WTC11 (cell line): ENCODE measurements around the gene SETDB1. TPM values are rescaled to one million over a fixed set of nuclear protein-coding genes. Genes with fewer than 3 reads are reported as not detected.
A peak's percentile ranks its signal among the peaks of the same experiment; 100 is the strongest.

ENCODE experiments used
- ATAC-seq: fragments of 200-7000 bp; cut with Tn5 transposase; 2 replicates; pipeline ENCODE4 v1.10.0; 2021; ENCODE audit warnings: mild to moderate bottlenecking, moderate library complexity
- CTCF ChIA-PET: fragments of 300-600 bp; sonication (Branson Sonifier 250); formaldehyde crosslinking; loops from one replicate; lab custom pipeline; 2021; ENCODE audit warnings: antibody characterized with exemption; lab: Charles Lee
- POLR2A ChIA-PET: fragments of 350-600 bp; sonication (Branson Sonifier 250); formaldehyde crosslinking; loops from one replicate; lab custom pipeline; 2021; ENCODE audit warnings: antibody characterized with exemption; lab: Charles Lee
- DNase-seq: peaks from one replicate; pipeline ENCODE4 v3.0.0; 2021; ENCODE audit warnings: low spot score
- H3K27ac Mint-ChIP-seq: 2 replicates; pipeline ENCODE4 v1.8.0; 2021; ENCODE audit warnings: mixed read lengths
- H3K27me3 Mint-ChIP-seq: 2 replicates; pipeline ENCODE4 v1.8.0; 2021; ENCODE audit warnings: low read depth, mild to moderate bottlenecking, moderate library complexity, mixed read lengths
- H3K36me3 Mint-ChIP-seq: 2 replicates; pipeline ENCODE4 v1.8.0; 2021; ENCODE audit warnings: mixed read lengths
- H3K4me1 Mint-ChIP-seq: 2 replicates; pipeline ENCODE4 v1.8.0; 2022; ENCODE audit warnings: mixed read lengths
- H3K4me3 Mint-ChIP-seq: 2 replicates; pipeline ENCODE4 v1.8.0; 2021; ENCODE audit warnings: mild to moderate bottlenecking, moderate library complexity, mixed read lengths
- H3K9me3 Mint-ChIP-seq: 2 replicates; pipeline ENCODE4 v1.8.0; 2021; ENCODE audit warnings: mixed read lengths
- FOXK1 ChIP-seq: sonication (generic); formaldehyde crosslinking; IDR thresholded peaks from 2 replicates; pipeline ENCODE4 v1.8.0; 2022; ENCODE audit warnings: mild to moderate bottlenecking, moderate library complexity, missing genetic modification reagents
- NFE2L1 ChIP-seq: sonication (generic); formaldehyde crosslinking; IDR thresholded peaks from 2 replicates; pipeline ENCODE4 v1.8.1; 2023; ENCODE audit warnings: missing genetic modification reagents
- NR1H2 ChIP-seq: sonication (generic); formaldehyde crosslinking; IDR thresholded peaks from 2 replicates; pipeline ENCODE4 v1.9.0; 2021; ENCODE audit warnings: mild to moderate bottlenecking, moderate library complexity, missing genetic modification reagents
- NR3C1 ChIP-seq: sonication (generic); formaldehyde crosslinking; conservative IDR thresholded peaks from 2 replicates; pipeline ENCODE4 v1.8.1; 2023; ENCODE audit warnings: low read depth, mild to moderate bottlenecking, missing genetic modification reagents
- OVOL2 ChIP-seq: fragments of 250-450 bp; sonication (Bioruptor Pico); IDR thresholded peaks from 2 replicates; pipeline ENCODE4 v1.9.0; 2021; ENCODE audit warnings: mild to moderate bottlenecking, borderline replicate concordance
- ZBTB21 ChIP-seq: sonication (generic); formaldehyde crosslinking; IDR thresholded peaks from 2 replicates; pipeline ENCODE4 v1.8.1; 2023; ENCODE audit warnings: mild to moderate bottlenecking, missing genetic modification reagents, borderline replicate concordance
- total RNA-seq: library from RNA; stranded (reverse); gene quantifications from 3 replicates; pipeline ENCODE4 v1.2.3, GENCODE V29; 2021
- TF ChIP-seq, protein P1 (sequence below): fragments of 200-600 bp; IDR thresholded peaks from 2 replicates; pipeline ENCODE4 v1.8.0; 2022; ENCODE audit warnings: antibody characterized with exemption
- TF ChIP-seq, protein P2 (sequence below): sonication (generic); formaldehyde crosslinking; IDR thresholded peaks from 2 replicates; pipeline ENCODE4 v1.8.1; 2022; ENCODE audit warnings: missing genetic modification reagents, borderline replicate concordance
- TF ChIP-seq, protein P3 (sequence below): sonication (generic); formaldehyde crosslinking; IDR thresholded peaks from 2 replicates; pipeline ENCODE4 v1.8.1; 2023; ENCODE audit warnings: mild to moderate bottlenecking, missing genetic modification reagents, moderate library complexity
- TF ChIP-seq, protein P4 (sequence below): sonication (generic); formaldehyde crosslinking; IDR thresholded peaks from 2 replicates; pipeline ENCODE4 v1.8.1; 2022; ENCODE audit warnings: mild to moderate bottlenecking, missing genetic modification reagents, moderate library complexity, borderline replicate concordance
- TF ChIP-seq, protein P5 (sequence below): sonication (generic); formaldehyde crosslinking; IDR thresholded peaks from 2 replicates; pipeline ENCODE4 v1.8.1; 2023; ENCODE audit warnings: mild to moderate bottlenecking, missing genetic modification reagents, borderline replicate concordance
- TF ChIP-seq, protein P6 (sequence below): fragments of 250-450 bp; sonication (Bioruptor Pico); IDR thresholded peaks from 2 replicates; pipeline ENCODE4 v1.9.0; 2021; ENCODE audit warnings: mild to moderate bottlenecking, borderline replicate concordance
- TF ChIP-seq, protein P7 (sequence below): sonication (generic); formaldehyde crosslinking; IDR thresholded peaks from 2 replicates; pipeline ENCODE4 v1.8.1; 2023; ENCODE audit warnings: mild to moderate bottlenecking, moderate library complexity, missing genetic modification reagents

Gene SETDB1
- total RNA-seq, 1 experiment from 2014 or later: 53.1 TPM

DNA sequence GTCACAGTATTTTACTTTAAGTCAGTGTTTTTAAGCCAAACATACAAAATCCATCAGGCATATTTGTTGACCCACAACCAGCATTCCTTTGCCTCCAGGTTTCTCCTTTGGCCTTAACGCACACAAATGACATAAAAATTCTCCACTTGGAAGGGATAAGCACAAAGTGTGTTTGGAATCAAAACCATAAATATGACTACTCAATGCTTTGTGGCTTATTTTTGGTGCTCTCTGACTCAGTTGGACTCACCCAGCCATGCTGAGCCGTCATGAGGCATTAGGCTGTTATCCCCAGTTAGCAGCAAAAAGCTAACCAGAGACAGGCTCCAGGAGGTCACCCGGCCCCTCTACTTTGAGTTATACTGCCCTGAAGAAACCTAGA, 83.0 kb downstream of the SETDB1 start (continued):
- TF ChIP-seq, protein P1, sequence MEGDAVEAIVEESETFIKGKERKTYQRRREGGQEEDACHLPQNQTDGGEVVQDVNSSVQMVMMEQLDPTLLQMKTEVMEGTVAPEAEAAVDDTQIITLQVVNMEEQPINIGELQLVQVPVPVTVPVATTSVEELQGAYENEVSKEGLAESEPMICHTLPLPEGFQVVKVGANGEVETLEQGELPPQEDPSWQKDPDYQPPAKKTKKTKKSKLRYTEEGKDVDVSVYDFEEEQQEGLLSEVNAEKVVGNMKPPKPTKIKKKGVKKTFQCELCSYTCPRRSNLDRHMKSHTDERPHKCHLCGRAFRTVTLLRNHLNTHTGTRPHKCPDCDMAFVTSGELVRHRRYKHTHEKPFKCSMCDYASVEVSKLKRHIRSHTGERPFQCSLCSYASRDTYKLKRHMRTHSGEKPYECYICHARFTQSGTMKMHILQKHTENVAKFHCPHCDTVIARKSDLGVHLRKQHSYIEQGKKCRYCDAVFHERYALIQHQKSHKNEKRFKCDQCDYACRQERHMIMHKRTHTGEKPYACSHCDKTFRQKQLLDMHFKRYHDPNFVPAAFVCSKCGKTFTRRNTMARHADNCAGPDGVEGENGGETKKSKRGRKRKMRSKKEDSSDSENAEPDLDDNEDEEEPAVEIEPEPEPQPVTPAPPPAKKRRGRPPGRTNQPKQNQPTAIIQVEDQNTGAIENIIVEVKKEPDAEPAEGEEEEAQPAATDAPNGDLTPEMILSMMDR: no peak
- TF ChIP-seq NFE2L1 (CRISPR knock-in tag) (no peak), OVOL2 (no peak)
- TF ChIP-seq, protein P2, sequence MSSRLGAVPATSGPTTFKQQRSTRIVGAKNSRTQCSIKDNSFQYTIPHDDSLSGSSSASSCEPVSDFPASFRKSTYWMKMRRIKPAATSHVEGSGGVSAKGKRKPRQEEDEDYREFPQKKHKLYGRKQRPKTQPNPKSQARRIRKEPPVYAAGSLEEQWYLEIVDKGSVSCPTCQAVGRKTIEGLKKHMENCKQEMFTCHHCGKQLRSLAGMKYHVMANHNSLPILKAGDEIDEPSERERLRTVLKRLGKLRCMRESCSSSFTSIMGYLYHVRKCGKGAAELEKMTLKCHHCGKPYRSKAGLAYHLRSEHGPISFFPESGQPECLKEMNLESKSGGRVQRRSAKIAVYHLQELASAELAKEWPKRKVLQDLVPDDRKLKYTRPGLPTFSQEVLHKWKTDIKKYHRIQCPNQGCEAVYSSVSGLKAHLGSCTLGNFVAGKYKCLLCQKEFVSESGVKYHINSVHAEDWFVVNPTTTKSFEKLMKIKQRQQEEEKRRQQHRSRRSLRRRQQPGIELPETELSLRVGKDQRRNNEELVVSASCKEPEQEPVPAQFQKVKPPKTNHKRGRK (CRISPR knock-in tag): no peak
- TF ChIP-seq, protein P3, sequence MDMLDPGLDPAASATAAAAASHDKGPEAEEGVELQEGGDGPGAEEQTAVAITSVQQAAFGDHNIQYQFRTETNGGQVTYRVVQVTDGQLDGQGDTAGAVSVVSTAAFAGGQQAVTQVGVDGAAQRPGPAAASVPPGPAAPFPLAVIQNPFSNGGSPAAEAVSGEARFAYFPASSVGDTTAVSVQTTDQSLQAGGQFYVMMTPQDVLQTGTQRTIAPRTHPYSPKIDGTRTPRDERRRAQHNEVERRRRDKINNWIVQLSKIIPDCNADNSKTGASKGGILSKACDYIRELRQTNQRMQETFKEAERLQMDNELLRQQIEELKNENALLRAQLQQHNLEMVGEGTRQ (CRISPR knock-in tag): no peak

DNA sequence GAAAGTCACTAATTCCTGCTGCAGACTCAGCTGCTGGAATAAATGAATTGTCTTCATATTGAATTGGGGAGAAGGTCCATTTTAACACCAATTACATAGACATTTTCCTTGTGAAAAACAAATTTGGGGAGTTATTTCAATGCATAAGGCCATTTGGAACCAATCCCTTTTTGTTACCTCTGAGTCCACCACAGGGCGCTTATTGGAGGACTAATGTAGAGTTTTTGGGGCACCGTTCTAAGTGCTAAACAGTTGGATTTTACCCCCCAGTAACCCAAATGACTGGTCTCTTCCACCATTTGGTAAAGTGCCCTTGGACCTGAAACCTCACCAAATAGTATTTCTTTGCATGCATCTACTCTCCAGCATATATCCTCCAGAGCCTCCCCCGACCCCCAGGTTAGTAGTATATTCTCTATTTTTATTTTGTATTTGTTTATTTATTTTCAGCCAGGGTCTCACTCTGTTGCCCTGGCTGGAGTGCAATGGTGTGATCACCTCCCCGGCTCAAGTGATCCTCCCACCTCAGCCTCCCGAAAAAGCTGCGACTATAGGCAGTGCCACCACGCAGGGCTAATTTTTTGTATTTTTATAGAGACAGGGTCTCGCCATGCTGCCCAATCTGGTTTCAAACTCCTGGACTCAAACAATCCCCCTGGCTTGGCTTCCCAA, 83.6 kb downstream of the SETDB1 start:
- H3K27ac Mint-ChIP-seq: no peak overlapping the region
- CTCF ChIA-PET: no interaction called here

More for the DNA sequence above, 83.6 kb downstream of the SETDB1 start:
- TF ChIP-seq, protein P4, sequence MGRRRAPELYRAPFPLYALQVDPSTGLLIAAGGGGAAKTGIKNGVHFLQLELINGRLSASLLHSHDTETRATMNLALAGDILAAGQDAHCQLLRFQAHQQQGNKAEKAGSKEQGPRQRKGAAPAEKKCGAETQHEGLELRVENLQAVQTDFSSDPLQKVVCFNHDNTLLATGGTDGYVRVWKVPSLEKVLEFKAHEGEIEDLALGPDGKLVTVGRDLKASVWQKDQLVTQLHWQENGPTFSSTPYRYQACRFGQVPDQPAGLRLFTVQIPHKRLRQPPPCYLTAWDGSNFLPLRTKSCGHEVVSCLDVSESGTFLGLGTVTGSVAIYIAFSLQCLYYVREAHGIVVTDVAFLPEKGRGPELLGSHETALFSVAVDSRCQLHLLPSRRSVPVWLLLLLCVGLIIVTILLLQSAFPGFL (CRISPR knock-in tag): no peak
- TF ChIP-seq, protein P5, sequence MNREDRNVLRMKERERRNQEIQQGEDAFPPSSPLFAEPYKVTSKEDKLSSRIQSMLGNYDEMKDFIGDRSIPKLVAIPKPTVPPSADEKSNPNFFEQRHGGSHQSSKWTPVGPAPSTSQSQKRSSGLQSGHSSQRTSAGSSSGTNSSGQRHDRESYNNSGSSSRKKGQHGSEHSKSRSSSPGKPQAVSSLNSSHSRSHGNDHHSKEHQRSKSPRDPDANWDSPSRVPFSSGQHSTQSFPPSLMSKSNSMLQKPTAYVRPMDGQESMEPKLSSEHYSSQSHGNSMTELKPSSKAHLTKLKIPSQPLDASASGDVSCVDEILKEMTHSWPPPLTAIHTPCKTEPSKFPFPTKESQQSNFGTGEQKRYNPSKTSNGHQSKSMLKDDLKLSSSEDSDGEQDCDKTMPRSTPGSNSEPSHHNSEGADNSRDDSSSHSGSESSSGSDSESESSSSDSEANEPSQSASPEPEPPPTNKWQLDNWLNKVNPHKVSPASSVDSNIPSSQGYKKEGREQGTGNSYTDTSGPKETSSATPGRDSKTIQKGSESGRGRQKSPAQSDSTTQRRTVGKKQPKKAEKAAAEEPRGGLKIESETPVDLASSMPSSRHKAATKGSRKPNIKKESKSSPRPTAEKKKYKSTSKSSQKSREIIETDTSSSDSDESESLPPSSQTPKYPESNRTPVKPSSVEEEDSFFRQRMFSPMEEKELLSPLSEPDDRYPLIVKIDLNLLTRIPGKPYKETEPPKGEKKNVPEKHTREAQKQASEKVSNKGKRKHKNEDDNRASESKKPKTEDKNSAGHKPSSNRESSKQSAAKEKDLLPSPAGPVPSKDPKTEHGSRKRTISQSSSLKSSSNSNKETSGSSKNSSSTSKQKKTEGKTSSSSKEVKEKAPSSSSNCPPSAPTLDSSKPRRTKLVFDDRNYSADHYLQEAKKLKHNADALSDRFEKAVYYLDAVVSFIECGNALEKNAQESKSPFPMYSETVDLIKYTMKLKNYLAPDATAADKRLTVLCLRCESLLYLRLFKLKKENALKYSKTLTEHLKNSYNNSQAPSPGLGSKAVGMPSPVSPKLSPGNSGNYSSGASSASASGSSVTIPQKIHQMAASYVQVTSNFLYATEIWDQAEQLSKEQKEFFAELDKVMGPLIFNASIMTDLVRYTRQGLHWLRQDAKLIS (CRISPR knock-in tag): no peak
- TF ChIP-seq, protein P6, sequence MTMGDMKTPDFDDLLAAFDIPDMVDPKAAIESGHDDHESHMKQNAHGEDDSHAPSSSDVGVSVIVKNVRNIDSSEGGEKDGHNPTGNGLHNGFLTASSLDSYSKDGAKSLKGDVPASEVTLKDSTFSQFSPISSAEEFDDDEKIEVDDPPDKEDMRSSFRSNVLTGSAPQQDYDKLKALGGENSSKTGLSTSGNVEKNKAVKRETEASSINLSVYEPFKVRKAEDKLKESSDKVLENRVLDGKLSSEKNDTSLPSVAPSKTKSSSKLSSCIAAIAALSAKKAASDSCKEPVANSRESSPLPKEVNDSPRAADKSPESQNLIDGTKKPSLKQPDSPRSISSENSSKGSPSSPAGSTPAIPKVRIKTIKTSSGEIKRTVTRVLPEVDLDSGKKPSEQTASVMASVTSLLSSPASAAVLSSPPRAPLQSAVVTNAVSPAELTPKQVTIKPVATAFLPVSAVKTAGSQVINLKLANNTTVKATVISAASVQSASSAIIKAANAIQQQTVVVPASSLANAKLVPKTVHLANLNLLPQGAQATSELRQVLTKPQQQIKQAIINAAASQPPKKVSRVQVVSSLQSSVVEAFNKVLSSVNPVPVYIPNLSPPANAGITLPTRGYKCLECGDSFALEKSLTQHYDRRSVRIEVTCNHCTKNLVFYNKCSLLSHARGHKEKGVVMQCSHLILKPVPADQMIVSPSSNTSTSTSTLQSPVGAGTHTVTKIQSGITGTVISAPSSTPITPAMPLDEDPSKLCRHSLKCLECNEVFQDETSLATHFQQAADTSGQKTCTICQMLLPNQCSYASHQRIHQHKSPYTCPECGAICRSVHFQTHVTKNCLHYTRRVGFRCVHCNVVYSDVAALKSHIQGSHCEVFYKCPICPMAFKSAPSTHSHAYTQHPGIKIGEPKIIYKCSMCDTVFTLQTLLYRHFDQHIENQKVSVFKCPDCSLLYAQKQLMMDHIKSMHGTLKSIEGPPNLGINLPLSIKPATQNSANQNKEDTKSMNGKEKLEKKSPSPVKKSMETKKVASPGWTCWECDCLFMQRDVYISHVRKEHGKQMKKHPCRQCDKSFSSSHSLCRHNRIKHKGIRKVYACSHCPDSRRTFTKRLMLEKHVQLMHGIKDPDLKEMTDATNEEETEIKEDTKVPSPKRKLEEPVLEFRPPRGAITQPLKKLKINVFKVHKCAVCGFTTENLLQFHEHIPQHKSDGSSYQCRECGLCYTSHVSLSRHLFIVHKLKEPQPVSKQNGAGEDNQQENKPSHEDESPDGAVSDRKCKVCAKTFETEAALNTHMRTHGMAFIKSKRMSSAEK: no peak
- no peak for TF ChIP-seq NR3C1
- TF ChIP-seq, protein P7, sequence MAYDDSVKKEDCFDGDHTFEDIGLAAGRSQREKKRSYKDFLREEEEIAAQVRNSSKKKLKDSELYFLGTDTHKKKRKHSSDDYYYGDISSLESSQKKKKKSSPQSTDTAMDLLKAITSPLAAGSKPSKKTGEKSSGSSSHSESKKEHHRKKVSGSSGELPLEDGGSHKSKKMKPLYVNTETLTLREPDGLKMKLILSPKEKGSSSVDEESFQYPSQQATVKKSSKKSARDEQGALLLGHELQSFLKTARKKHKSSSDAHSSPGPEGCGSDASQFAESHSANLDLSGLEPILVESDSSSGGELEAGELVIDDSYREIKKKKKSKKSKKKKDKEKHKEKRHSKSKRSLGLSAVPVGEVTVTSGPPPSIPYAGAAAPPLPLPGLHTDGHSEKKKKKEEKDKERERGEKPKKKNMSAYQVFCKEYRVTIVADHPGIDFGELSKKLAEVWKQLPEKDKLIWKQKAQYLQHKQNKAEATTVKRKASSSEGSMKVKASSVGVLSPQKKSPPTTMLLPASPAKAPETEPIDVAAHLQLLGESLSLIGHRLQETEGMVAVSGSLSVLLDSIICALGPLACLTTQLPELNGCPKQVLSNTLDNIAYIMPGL (CRISPR knock-in tag): no peak
- TF ChIP-seq ZBTB21: no peak
- no peak for TF ChIP-seq NR1H2 (CRISPR knock-in tag)
- TF ChIP-seq FOXK1: no peak
- H3K27me3 Mint-ChIP-seq: no peaks in the 10 kb centered on the region
- H3K9me3 Mint-ChIP-seq: no peaks in the 10 kb centered on the region
- DNase-seq (no peak), ATAC-seq (no peak)
- no peaks in the 10 kb centered on the region for H3K36me3 Mint-ChIP-seq
- peak overlapping the region; percentile 94 for H3K4me3 Mint-ChIP-seq
- POLR2A ChIA-PET: no interaction called here
- H3K4me1 Mint-ChIP-seq: peaks cover 37% of the 10 kb centered on the region
